Activated T-helper 9 cell treated with anti-CD3 and anti-CD28 coated beads, Interleukin-2, amount 50 U/mL, for 16 hours (primary cell): ENCODE measurements around the gene ANP32E.
"Not testable (repeated sequence)": the region's sequence is repeated elsewhere in the genome, so short reads cannot be mapped to it uniquely, and the experiment has no call there.

Experiments used
- DNase-seq: peaks from one replicate; pipeline ENCODE4 v3.0.0-alpha.2; 2020; ENCODE audit warnings: low read depth

The ANP32E gene

DNA sequence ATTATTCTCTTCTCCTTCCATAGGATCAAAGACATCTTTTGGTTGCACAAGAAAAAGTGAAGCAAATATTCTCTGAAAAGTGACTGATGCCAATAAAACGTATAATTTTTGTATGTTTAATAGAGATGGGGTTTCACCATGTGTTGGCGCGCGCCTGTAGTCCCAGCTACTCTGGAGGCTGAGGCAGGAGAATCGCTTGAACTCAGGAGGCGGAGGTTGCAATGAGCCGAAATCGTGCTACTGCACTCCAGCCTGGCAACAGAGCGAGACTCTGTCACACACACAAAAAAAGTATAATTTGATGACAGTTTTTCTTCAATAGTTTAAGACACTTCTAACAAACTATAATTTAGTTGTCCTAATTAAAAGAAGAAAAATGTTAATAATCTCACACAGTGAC, 23.8 kb downstream of the ANP32E start:
- DNase-seq: no peak

GRCh38 chr1:150210706-150211105, 25.2 kb downstream of the ANP32E start:
- no peak for DNase-seq

GRCh38 chr1:150210091-150210490, 25.8 kb downstream of the ANP32E start:
- DNase-seq: no peak

DNA sequence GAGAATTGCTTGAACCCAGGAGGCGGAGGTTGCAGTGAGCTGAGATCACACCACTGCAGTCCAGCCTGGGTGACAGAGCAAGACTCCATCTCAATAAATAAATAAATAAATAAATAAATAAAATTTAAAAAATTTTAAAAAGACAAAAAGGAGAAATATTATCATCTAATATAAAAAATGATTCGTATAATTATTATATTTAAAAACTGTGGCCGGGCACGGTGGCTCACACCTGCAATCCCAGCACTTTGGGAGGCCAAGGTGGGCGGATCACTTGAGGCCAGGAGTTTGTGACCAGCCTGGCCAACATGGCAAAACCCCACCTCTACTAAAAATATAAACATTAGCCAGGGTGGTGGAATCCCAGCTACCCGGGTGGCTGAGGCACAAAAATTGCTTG, 27.5 kb downstream of the ANP32E start:
- not testable (repeated sequence) for DNase-seq

- DNase-seq: no peak
These were observed 28.5 kb downstream of the ANP32E start for GRCh38 chr1:150207281-150207971.

DNA sequence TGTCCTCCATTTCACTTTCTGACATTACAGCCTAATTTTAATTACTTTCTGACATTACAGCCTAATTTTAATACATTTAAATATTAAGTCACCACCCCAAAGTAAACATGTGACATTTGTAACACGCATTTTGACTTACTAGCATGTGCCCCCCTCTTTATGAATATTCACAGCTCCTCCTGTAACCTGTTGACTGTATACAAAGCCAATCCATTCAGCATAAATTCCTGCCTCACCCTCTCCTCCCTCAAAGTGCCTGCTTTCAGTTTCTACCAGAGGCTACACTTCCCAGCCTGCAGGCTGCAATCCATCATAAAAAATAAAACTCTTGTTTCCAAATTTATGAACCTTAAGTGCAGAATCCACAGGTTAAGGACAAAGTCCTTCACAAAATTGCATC, 39.5 kb downstream of the ANP32E start:
- no peak for DNase-seq

DNA sequence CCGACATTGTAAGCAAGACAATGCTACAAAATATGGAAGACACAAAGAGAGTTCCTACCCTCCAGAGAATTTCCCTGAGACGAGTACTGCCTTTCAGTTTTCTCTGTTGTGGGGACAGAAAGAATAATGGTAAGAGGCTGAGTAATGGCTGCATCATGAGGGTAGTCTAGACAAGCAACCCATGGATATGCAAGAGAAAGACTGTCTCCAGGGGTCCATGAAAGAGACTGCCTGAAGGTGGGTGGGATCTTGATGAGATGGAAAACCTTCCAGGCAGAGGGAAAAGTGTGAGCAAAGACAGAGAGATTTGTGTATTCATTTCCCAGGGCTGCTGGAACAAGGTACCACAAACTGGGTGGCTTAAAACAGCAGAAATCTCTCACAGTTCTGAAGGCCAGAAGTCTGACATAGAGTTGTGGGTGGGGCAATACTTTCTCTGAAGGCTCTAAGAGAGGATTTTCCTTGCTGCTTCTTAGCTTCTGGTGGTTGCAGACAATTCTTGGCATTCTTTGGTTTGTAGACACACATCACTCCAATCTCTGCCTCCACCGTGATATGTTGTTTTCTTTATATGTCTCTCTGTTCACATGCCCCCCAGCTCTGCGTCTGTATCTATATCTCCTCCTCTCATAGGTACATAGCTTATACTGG, 41.4 kb downstream of the ANP32E start:
- no peak for DNase-seq

GRCh38 chr1:150192012-150192411, 43.9 kb downstream of the ANP32E start:
- no peak for DNase-seq

GRCh38 chr1:150187560-150187931, 48.4 kb downstream of the ANP32E start:
- no peak for DNase-seq

GRCh38 chr1:150186789-150187559, 48.9 kb downstream of the ANP32E start:
- DNase-seq: no peak

DNA sequence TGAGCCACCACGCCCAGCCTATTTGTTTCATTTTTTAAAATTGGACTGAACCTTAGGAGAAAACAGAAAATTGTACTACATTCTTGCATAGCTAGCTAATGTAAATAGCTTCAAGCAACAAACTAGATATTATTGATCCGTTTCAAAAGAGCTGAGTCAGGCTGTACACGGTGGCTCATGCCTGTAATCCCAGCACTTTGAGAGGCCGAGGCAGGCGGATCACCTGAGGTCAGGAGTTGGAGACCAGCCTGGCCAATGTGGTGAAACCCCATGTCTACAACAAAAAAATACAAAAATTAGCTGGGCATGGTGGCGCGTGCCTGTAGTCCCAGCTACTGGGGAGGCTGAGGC, 49.5 kb downstream of the ANP32E start:
- DNase-seq: not testable (repeated sequence)

GRCh38 chr1:150185481-150185880, 50.4 kb downstream of the ANP32E start:
- no peak for DNase-seq

DNA sequence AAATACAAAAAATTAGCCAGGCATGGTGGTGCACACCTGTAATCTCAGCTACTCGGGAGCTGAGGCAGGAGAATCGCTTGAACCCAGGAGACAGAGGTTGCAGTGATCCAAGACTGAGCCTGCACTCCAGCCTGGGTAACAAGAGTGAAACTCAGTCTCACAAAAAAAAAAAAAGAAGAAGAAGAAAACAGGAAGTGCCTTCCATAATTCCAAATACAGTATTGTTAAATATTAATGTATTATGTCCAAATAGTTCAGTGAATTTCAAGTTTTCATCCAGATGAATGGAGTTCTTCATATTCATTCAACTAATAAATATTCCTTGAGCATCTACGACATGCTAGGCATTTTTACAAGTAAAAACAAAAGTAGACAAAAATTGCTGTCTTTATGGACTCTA, 52.9 kb downstream of the ANP32E start:
- DNase-seq: no peak

DNA sequence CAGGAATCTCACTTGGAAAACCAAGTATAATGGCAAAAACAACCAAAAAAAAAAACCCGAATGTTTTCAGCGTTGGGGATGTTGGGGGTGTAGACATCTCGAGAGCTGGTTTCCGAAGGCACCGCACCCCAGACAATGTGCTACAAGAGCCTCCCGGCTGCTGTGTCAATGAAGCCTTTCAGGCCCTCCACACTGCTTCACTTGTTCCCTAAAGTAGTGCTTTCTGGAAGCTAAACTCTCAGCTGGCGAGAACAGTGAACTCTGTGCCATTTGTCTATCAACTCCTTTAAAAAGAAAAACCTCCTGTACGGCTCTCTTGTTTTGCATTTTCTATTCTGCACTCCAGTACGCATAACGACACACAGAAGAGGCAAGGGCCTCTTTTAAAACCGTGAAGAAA, 53.7 kb downstream of the ANP32E start:
- DNase-seq: no peak

DNA sequence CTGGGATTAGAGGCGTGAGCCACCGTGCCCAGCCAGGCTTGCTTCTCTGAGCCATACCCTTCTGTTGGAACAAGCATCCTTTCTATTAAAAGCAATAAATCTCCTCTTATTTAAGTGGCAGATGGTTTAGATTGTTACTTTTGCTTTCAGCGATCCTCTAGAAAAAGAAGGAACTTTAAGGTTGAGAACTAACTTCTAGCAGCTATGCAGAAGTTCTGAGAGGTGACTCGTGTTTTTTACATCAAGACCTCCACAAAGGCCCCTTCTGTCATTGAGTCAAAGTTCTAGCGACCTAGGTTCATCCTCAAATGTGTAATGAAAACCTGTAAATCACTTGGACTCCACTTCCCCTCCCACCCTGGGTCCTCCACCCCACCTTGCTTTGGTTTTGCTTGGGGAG, 55.4 kb downstream of the ANP32E start:
- DNase-seq: no peak

- DNase-seq: no peak
These were observed 56.0 kb downstream of the ANP32E start for GRCh38 chr1:150179867-150180266.

DNA sequence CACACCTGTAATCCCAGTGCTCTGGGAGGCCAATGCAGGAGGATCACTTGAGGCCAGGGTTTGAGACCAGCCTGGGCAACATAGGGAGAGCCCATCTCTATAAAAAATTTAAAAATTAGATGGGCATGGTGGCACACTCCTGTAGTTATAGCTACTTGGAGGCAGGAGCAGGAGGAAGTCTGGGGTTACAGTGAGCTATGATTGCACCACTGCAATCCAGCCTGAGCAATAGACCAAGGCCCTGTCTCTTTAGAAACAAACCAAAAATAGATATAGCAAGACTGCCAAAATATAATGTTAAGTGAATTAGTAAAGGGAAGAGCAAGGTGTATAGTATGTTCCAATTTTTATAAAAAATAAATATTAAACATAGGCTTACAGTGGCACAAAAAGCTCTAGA, 57.4 kb downstream of the ANP32E start:
- DNase-seq: no peak

- no peak for DNase-seq
These were observed 59.3 kb downstream of the ANP32E start for GRCh38 chr1:150176593-150176992.

DNA sequence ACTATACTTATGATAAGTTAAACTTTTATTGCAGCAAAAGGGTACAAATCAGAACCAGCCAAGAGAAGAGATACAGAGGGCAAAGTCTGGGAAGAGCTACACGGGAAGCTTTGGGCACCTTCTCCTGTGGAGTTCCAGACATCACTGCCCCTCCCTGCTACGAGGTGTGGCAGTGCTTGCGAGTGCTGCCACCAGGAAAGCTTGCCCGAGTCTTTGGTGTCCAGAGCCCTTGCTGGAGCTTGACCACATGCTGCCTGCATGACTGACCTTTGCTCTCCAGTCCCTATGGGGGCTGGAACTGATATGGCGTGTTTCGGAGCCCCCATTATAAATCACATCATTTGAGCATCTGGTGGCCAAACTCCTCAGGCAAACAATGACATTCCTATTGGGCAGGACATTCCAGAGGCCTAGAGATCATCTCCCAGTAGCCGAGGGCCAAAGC, 62.7 kb downstream of the ANP32E start:
- DNase-seq: no peak

DNA sequence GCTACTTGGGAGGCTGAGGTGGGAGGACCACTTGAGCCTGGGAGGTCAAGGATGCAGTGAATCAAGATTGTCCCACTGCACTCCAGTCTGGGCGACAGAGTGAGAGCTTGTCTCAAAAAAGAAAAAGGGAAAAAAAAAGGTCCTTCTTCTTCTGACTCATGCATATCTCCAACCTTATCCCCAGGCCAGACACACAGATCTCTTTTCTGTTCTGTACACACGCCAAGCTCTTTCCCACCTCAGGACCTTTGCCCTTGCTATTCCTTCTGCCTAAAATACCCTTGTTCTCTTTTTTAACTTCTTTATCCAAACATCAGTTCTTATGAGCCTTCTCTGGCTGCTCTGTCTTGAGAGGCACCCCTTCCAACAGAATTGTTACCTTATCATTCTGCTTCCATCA, 64.1 kb downstream of the ANP32E start:
- no peak for DNase-seq

DNA sequence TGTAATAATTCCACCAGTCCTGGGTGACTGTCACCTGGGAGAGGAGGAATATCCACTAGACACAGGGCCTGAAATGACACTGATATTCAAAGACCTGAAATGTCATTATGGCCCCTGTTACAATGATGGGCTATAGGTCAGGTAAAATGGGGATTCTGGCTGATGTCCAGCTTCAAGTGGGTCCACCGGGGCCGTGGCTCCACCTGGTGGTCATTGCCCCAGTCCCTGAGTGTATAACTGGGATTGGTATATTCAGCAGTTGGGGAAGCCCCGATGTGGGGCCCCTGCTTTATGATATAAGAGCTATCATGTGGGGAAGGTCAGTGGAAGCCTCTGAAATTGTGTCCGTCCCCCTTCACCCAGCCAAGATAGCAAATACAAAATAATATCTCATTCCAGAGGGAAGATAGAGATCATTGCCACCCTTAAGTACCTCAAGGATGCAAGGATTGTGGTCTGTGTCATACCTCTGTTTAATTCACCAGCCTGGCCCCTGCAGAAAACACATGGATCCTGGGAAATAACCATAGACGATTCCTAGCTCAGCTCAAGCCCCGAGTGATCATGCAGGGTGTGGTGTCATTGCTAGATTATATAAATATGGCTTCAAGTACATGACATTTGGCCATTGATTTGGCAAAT, 66.8 kb downstream of the ANP32E start:
- DNase-seq: peak; percentile 34
